Neural progenitor cell (in vitro differentiated cells): ENCODE measurements around the gene TWSG1. TPM values are rescaled to one million over a fixed set of nuclear protein-coding genes. Genes with fewer than 3 reads are reported as not detected.

Experiments used
- DNase-seq: peaks from one replicate; pipeline ENCODE4 v3.0.0-alpha.2; 2016; ENCODE audit warnings: low spot score
- H2AFZ ChIP-seq: fragments of 200-600 bp; sonication (generic); replicated peaks from 2 replicates; pipeline ENCODE4 v1.6.1; 2016; ENCODE audit warnings: antibody characterized with exemption
- H3F3A ChIP-seq: fragments of 200-600 bp; sonication (generic); 2 replicates; pipeline ENCODE4 v1.6.1; 2016; ENCODE audit warnings: antibody characterized with exemption, low read depth
- H3K27ac ChIP-seq: fragments of 200-600 bp; sonication (generic); 2 replicates; pipeline ENCODE4 v1.5.1; 2016; ENCODE audit warnings: mild to moderate bottlenecking
- H3K27me3 ChIP-seq: fragments of 200-600 bp; sonication (generic); 2 replicates; pipeline ENCODE4 v1.6.1; 2016; ENCODE audit warnings: mild to moderate bottlenecking, moderate library complexity
- H3K36me3 ChIP-seq: fragments of 200-600 bp; sonication (generic); 2 replicates; pipeline ENCODE4 v1.5.1; 2016
- H3K4me1 ChIP-seq: fragments of 200-600 bp; sonication (generic); 2 replicates; pipeline ENCODE4 v1.6.1; 2016; ENCODE audit warnings: mixed run types
- H3K4me2 ChIP-seq: fragments of 200-600 bp; sonication (generic); 2 replicates; pipeline ENCODE4 v1.6.1; 2016
- H3K4me3 ChIP-seq: fragments of 200-600 bp; sonication (generic); 2 replicates; pipeline ENCODE4 v1.5.1; 2016
- H3K79me2 ChIP-seq: fragments of 200-600 bp; sonication (generic); 2 replicates; pipeline ENCODE4 v1.6.1; 2016; ENCODE audit warnings: low read depth
- H3K9ac ChIP-seq: fragments of 200-600 bp; sonication (generic); 2 replicates; pipeline ENCODE4 v1.6.1; 2016
- H3K9me3 ChIP-seq: fragments of 200-600 bp; sonication (generic); 2 replicates; pipeline ENCODE4 v1.5.1; 2016; ENCODE audit warnings: low read depth
- H4K20me1 ChIP-seq: fragments of 200-600 bp; sonication (generic); 2 replicates; pipeline ENCODE4 v1.6.1; 2016; ENCODE audit warnings: low read depth
- H3K27ac Mint-ChIP-seq: 3 replicates; pipeline ENCODE4 v1.8.0; 2021; ENCODE audit warnings: mixed read lengths
- H3K27me3 Mint-ChIP-seq: 2 replicates; pipeline ENCODE4 v1.8.0; 2022; ENCODE audit warnings: low read depth, mild to moderate bottlenecking, inconsistent platforms, moderate library complexity, mixed read lengths; ENCODE audit not compliant: insufficient read depth
- H3K36me3 Mint-ChIP-seq: 3 replicates; pipeline ENCODE4 v1.8.0; 2021; ENCODE audit warnings: mixed read lengths
- H3K4me1 Mint-ChIP-seq: 3 replicates; pipeline ENCODE4 v1.8.0; 2021; ENCODE audit warnings: mixed read lengths
- H3K4me3 Mint-ChIP-seq: 3 replicates; pipeline ENCODE4 v1.8.0; 2021; ENCODE audit warnings: mild to moderate bottlenecking, moderate library complexity, mixed read lengths
- H3K9me3 Mint-ChIP-seq: 3 replicates; pipeline ENCODE4 v1.8.0; 2020; ENCODE audit warnings: mixed read lengths
- CTCF ChIP-seq: fragments of 200-600 bp; sonication (generic); IDR thresholded peaks from 2 replicates; pipeline ENCODE4 v1.5.1; 2017; ENCODE audit warnings: antibody characterized with exemption, mild to moderate bottlenecking
- EZH2 ChIP-seq: fragments of 200-600 bp; sonication (generic); IDR thresholded peaks from 2 replicates; pipeline ENCODE4 v1.6.1; 2017; ENCODE audit warnings: antibody characterized with exemption, mild to moderate bottlenecking, moderate library complexity
- EZH2phosphoT487 ChIP-seq: fragments of 200-600 bp; sonication (generic); IDR thresholded peaks from 2 replicates; pipeline ENCODE4 v1.6.1; 2017; ENCODE audit warnings: antibody characterized with exemption
- total RNA-seq: library from RNA; depleted of rRNA; stranded (reverse); fragments of >200 nt; gene quantifications from 2 replicates; pipeline ENCODE4 v1.2.3, GENCODE V29; 2015; ENCODE audit warnings: low replicate concordance

TWSG1 gene
- total RNA-seq, 1 donor from 2014 or later, result 87.9 TPM

- H3K27ac ChIP-seq, result no peak overlapping the region
- TF ChIP-seq EZH2 (no peak), CTCF (no peak)
- Mint-ChIP-seq H3K36me3 (no peaks in the 10 kb centered on the region), H3K4me3 (no peak overlapping the region), H3K27ac (peak overlapping the region; percentile 84), H3K27me3 (peaks cover 4% of the 10 kb centered on the region), H3K9me3 (no peaks in the 10 kb centered on the region), H3K4me1 (peaks cover 35% of the 10 kb centered on the region)
- no peaks in the 10 kb centered on the region for H3K79me2 ChIP-seq
- H3F3A ChIP-seq, result peaks cover 35% of the 10 kb centered on the region
- H2AFZ ChIP-seq, result no peak overlapping the region
- H3K27me3 ChIP-seq, result no peaks in the 10 kb centered on the region
- no peaks in the 10 kb centered on the region for H3K9me3 ChIP-seq
- DNase-seq, result peak; percentile 66
- peak overlapping the region; percentile 7 for H3K4me2 ChIP-seq
- H3K4me3 ChIP-seq, result no peak overlapping the region
- H3K4me1 ChIP-seq, result peaks cover 40% of the 10 kb centered on the region
- no peaks in the 10 kb centered on the region for H4K20me1 ChIP-seq
- no peak overlapping the region for H3K9ac ChIP-seq
- no peaks in the 10 kb centered on the region for H3K36me3 ChIP-seq
Observed at GRCh38 chr18:9436206-9436929, 101.8 kb downstream of the TWSG1 start.

- peak overlapping the region; percentile 7 for H3K4me2 ChIP-seq
- peaks cover 35% of the 10 kb centered on the region for H3F3A ChIP-seq
- Mint-ChIP-seq H3K4me3 (no peak overlapping the region), H3K36me3 (no peaks in the 10 kb centered on the region), H3K27me3 (peaks cover 4% of the 10 kb centered on the region), H3K4me1 (peaks cover 35% of the 10 kb centered on the region), H3K27ac (no peak overlapping the region), H3K9me3 (no peaks in the 10 kb centered on the region)
- H3K36me3 ChIP-seq, result no peaks in the 10 kb centered on the region
- no peaks in the 10 kb centered on the region for H3K27me3 ChIP-seq
- H3K79me2 ChIP-seq, result no peaks in the 10 kb centered on the region
- no peaks in the 10 kb centered on the region for H3K9me3 ChIP-seq
- H3K4me1 ChIP-seq, result peaks cover 40% of the 10 kb centered on the region
- no peak for DNase-seq
- peak overlapping the region; percentile 14 for H2AFZ ChIP-seq
- H3K9ac ChIP-seq, result no peak overlapping the region
- H3K4me3 ChIP-seq, result no peak overlapping the region
- TF ChIP-seq EZH2phosphoT487 (no peak), EZH2 (no peak), CTCF (no peak)
- no peak overlapping the region for H3K27ac ChIP-seq
- H4K20me1 ChIP-seq, result no peaks in the 10 kb centered on the region
Observed at GRCh38 chr18:9437021-9437437, 102.5 kb downstream of the TWSG1 start.

- no peak for TF ChIP-seq EZH2phosphoT487
- no peak for TF ChIP-seq EZH2
- TF ChIP-seq CTCF, result no peak
- H3K27me3 Mint-ChIP-seq, result peaks cover 4% of the 10 kb centered on the region
- Histone ChIP-seq H3K4me3 (no peak overlapping the region), H2AFZ (no peak overlapping the region), H3K36me3 (no peaks in the 10 kb centered on the region), H3K79me2 (no peaks in the 10 kb centered on the region), H4K20me1 (no peaks in the 10 kb centered on the region), H3K27me3 (no peaks in the 10 kb centered on the region), H3K9ac (no peak overlapping the region), H3K4me2 (no peak overlapping the region), H3K4me1 (peaks cover 40% of the 10 kb centered on the region), H3K9me3 (no peaks in the 10 kb centered on the region), H3K27ac (no peak overlapping the region), H3F3A (peaks cover 34% of the 10 kb centered on the region)
- peaks cover 35% of the 10 kb centered on the region for H3K4me1 Mint-ChIP-seq
- no peak overlapping the region for H3K4me3 Mint-ChIP-seq
- no peaks in the 10 kb centered on the region for H3K9me3 Mint-ChIP-seq
- no peak overlapping the region for H3K27ac Mint-ChIP-seq
- no peak for DNase-seq
- no peaks in the 10 kb centered on the region for H3K36me3 Mint-ChIP-seq
Observed at GRCh38 chr18:9437672-9438071, 103.1 kb downstream of the TWSG1 start.
